Nephron progenitor cell (in vitro differentiated cells): ENCODE data around the gene SRPX.

ENCODE experiments used
- DNase-seq: peaks from one replicate; pipeline ENCODE4 v3.0.0; 2021
- H3K27ac Mint-ChIP-seq: 2 replicates; pipeline ENCODE4 v1.8.0; 2021; ENCODE audit warnings: mild to moderate bottlenecking, moderate library complexity, mixed read lengths
- H3K27me3 Mint-ChIP-seq: 2 replicates; pipeline ENCODE4 v1.8.0; 2021; ENCODE audit warnings: mild to moderate bottlenecking, low read depth, mixed read lengths; ENCODE audit not compliant: poor library complexity
- H3K36me3 Mint-ChIP-seq: 2 replicates; pipeline ENCODE4 v1.8.0; 2021; ENCODE audit warnings: low read depth, mixed read lengths
- H3K4me1 Mint-ChIP-seq: 2 replicates; pipeline ENCODE4 v1.8.0; 2021; ENCODE audit warnings: mixed read lengths
- H3K4me3 Mint-ChIP-seq: 2 replicates; pipeline ENCODE4 v1.8.0; 2021; ENCODE audit warnings: mild to moderate bottlenecking, moderate library complexity, mixed read lengths
- H3K9me3 Mint-ChIP-seq: 2 replicates; pipeline ENCODE4 v1.8.0; 2021; ENCODE audit warnings: mild to moderate bottlenecking, moderate library complexity, mixed read lengths
- CTCF ChIP-seq: fragments of 200-600 bp; sonication (generic); IDR thresholded peaks from 2 replicates; pipeline ENCODE4 v1.5.0; 2021; ENCODE audit warnings: antibody characterized with exemption

The SRPX gene

GRCh38 chrX:38220415-38221390 lies at the start of gene SRPX:
SRPX (minus strand) TSS chrX:38220871; CDS start chrX:38220792, 79 bp downstream.
- Mint-ChIP-seq H3K36me3 (no peaks in the 10 kb centered on the region), H3K27me3 (peaks cover 39% of the 10 kb centered on the region), H3K4me3 (peak within 1 kb of the TSS; percentile 87), H3K9me3 (peaks cover 37% of the 10 kb centered on the region), H3K27ac (no peak within 1 kb of the TSS), H3K4me1 (peaks cover 15% of the 10 kb centered on the region)
- DNase-seq: peak; percentile 52
- no peak for TF ChIP-seq CTCF

- Mint-ChIP-seq H3K4me3 (no peak overlapping the region), H3K36me3 (peaks cover 27% of the 10 kb centered on the region), H3K9me3 (peaks cover 24% of the 10 kb centered on the region), H3K27me3 (no peaks in the 10 kb centered on the region), H3K4me1 (no peaks in the 10 kb centered on the region), H3K27ac (no peak overlapping the region)
- TF ChIP-seq CTCF: no peak
- DNase-seq: no peak
Observed at GRCh38 chrX:38268011-38268410, 47.3 kb upstream of the SRPX start.

GRCh38 chrX:38262715-38263620 lies 42.3 kb upstream of the SRPX start:
- Mint-ChIP-seq H3K4me1 (no peaks in the 10 kb centered on the region), H3K36me3 (peaks cover 3% of the 10 kb centered on the region), H3K4me3 (no peak overlapping the region), H3K27ac (no peak overlapping the region), H3K9me3 (peaks cover 29% of the 10 kb centered on the region), H3K27me3 (no peaks in the 10 kb centered on the region)
- TF ChIP-seq CTCF: no peak
- no peak for DNase-seq

GRCh38 chrX:38260231-38260630 lies 39.6 kb upstream of the SRPX start:
- H3K27me3 Mint-ChIP-seq: peaks cover 5% of the 10 kb centered on the region
- peaks cover 37% of the 10 kb centered on the region for H3K9me3 Mint-ChIP-seq
- no peaks in the 10 kb centered on the region for H3K36me3 Mint-ChIP-seq
- H3K27ac Mint-ChIP-seq: no peak overlapping the region
- H3K4me1 Mint-ChIP-seq: no peaks in the 10 kb centered on the region
- peak; percentile 6 for DNase-seq
- H3K4me3 Mint-ChIP-seq: no peak overlapping the region
- TF ChIP-seq CTCF: peak; percentile 15

GRCh38 chrX:38256019-38256418 lies 35.3 kb upstream of the SRPX start:
- no peak for TF ChIP-seq CTCF
- no peak overlapping the region for H3K4me3 Mint-ChIP-seq
- H3K27me3 Mint-ChIP-seq: peaks cover 5% of the 10 kb centered on the region
- H3K4me1 Mint-ChIP-seq: no peaks in the 10 kb centered on the region
- no peak overlapping the region for H3K27ac Mint-ChIP-seq
- no peak for DNase-seq
- peaks cover 45% of the 10 kb centered on the region for H3K9me3 Mint-ChIP-seq
- H3K36me3 Mint-ChIP-seq: no peaks in the 10 kb centered on the region
